Chondrocyte (in vitro differentiated cells): Measurements from ENCODE around the gene LEFTY2. TPM values are rescaled to one million over a fixed set of nuclear protein-coding genes. Genes with fewer than 3 reads are reported as not detected.

Experiments used
- DNase-seq: peaks from one replicate; pipeline ENCODE4 v3.0.0; 2021; ENCODE audit warnings: mixed read lengths, low spot score
- H3K27ac Mint-ChIP-seq: one replicate; pipeline ENCODE4 v1.8.0; 2021; ENCODE audit warnings: mild to moderate bottlenecking, moderate library complexity, mixed read lengths; ENCODE audit not compliant: unreplicated experiment
- H3K27me3 Mint-ChIP-seq: 2 replicates; pipeline ENCODE4 v1.8.0; 2021; ENCODE audit warnings: low read depth, mixed read lengths
- H3K36me3 Mint-ChIP-seq: 2 replicates; pipeline ENCODE4 v1.8.0; 2021; ENCODE audit warnings: low read depth, mixed read lengths
- H3K4me1 Mint-ChIP-seq: 2 replicates; pipeline ENCODE4 v1.8.0; 2021; ENCODE audit warnings: low read depth, mild to moderate bottlenecking, mixed read lengths
- H3K4me3 Mint-ChIP-seq: one replicate; pipeline ENCODE4 v1.8.0; 2021; ENCODE audit warnings: mild to moderate bottlenecking, moderate library complexity, mixed read lengths; ENCODE audit not compliant: unreplicated experiment
- H3K9me3 Mint-ChIP-seq: 2 replicates; pipeline ENCODE4 v1.8.0; 2021; ENCODE audit warnings: low read depth, mixed read lengths
- CTCF ChIP-seq: fragments of 200-600 bp; sonication (generic); IDR thresholded peaks from 2 replicates; pipeline ENCODE4 v1.5.0; 2021; ENCODE audit warnings: antibody characterized with exemption, mild to moderate bottlenecking, moderate library complexity
- total RNA-seq: library from RNA; stranded (reverse); gene quantifications from 3 replicates; pipeline ENCODE4 v1.2.1, GENCODE V29; 2021

The LEFTY2 gene
- total RNA-seq, 1 donor from 2014 or later, result 39.6 TPM

GRCh38 chr1:225923692-225924555, 17.1 kb downstream of the LEFTY2 start, which contains the start of gene PYCR2:
Gene PYCR2, minus strand, starts transcription at chr1:225924250. Its CDS starts 140 bp downstream, at chr1:225924110.
- peaks cover 2% of the 10 kb centered on the region for H3K36me3 Mint-ChIP-seq
- TF ChIP-seq CTCF, result peak; percentile 18
- H3K27me3 Mint-ChIP-seq, result no peaks in the 10 kb centered on the region
- H3K4me1 Mint-ChIP-seq, result peaks cover 38% of the 10 kb centered on the region
- H3K27ac Mint-ChIP-seq, result peak within 1 kb of the TSS; percentile 91
- H3K4me3 Mint-ChIP-seq, result peak within 1 kb of the TSS; percentile 91
- H3K9me3 Mint-ChIP-seq, result no peaks in the 10 kb centered on the region
- no peak for DNase-seq

GRCh38 chr1:225923381-225923691, 17.7 kb downstream of the LEFTY2 start:
- peak overlapping the region; percentile 91 for H3K27ac Mint-ChIP-seq
- peaks cover 39% of the 10 kb centered on the region for H3K4me1 Mint-ChIP-seq
- peak overlapping the region; percentile 91 for H3K4me3 Mint-ChIP-seq
- no peak for DNase-seq
- no peak for TF ChIP-seq CTCF
- H3K9me3 Mint-ChIP-seq, result no peaks in the 10 kb centered on the region
- peaks cover 3% of the 10 kb centered on the region for H3K36me3 Mint-ChIP-seq
- no peaks in the 10 kb centered on the region for H3K27me3 Mint-ChIP-seq

GRCh38 chr1:225921734-225922709, 19.0 kb downstream of the LEFTY2 start:
- H3K27ac Mint-ChIP-seq, result no peak overlapping the region
- peaks cover 46% of the 10 kb centered on the region for H3K4me1 Mint-ChIP-seq
- no peak for DNase-seq
- no peaks in the 10 kb centered on the region for H3K27me3 Mint-ChIP-seq
- TF ChIP-seq CTCF, result no peak
- H3K36me3 Mint-ChIP-seq, result peaks cover 5% of the 10 kb centered on the region
- H3K9me3 Mint-ChIP-seq, result no peaks in the 10 kb centered on the region
- H3K4me3 Mint-ChIP-seq, result no peak overlapping the region

- H3K36me3 Mint-ChIP-seq, result peaks cover 7% of the 10 kb centered on the region
- no peaks in the 10 kb centered on the region for H3K27me3 Mint-ChIP-seq
- H3K4me3 Mint-ChIP-seq, result no peak overlapping the region
- no peak for DNase-seq
- no peaks in the 10 kb centered on the region for H3K9me3 Mint-ChIP-seq
- peak overlapping the region; percentile 63 for H3K27ac Mint-ChIP-seq
- peaks cover 41% of the 10 kb centered on the region for H3K4me1 Mint-ChIP-seq
- no peak for TF ChIP-seq CTCF
These were observed 21.1 kb downstream of the LEFTY2 start for GRCh38 chr1:225919906-225920305.

- no peak for TF ChIP-seq CTCF
- peaks cover 36% of the 10 kb centered on the region for H3K4me1 Mint-ChIP-seq
- H3K9me3 Mint-ChIP-seq, result no peaks in the 10 kb centered on the region
- H3K4me3 Mint-ChIP-seq, result no peak overlapping the region
- no peaks in the 10 kb centered on the region for H3K27me3 Mint-ChIP-seq
- H3K27ac Mint-ChIP-seq, result no peak overlapping the region
- peak; percentile 14 for DNase-seq
- peaks cover 7% of the 10 kb centered on the region for H3K36me3 Mint-ChIP-seq
These were observed 22.7 kb downstream of the LEFTY2 start for GRCh38 chr1:225918280-225918679.
